ENCODE measurements around the gene VWA8.

Gene VWA8

GRCh38 chr13:41788552-41788951, 172.4 kb downstream of the VWA8 start:
- H3K4me3 ChIP-seq (ENCODE audit: low read depth, low read length), result no peak overlapping the region
- POLR2A ChIA-PET, result no interaction called here
- H3K27ac ChIP-seq (ENCODE audit: extremely low read depth, low read depth, low read length), result no peak overlapping the region
- H3K4me1 ChIP-seq (ENCODE audit: control insufficient read depth, insufficient read depth, low read length), result no peaks in the 10 kb centered on the region
- H3K9me3 ChIP-seq (ENCODE audit: control insufficient read depth, insufficient read depth, low read depth, low read length), result no peaks in the 10 kb centered on the region
- TF ChIP-seq BCL6B (tag by site-specific recombination; IDR thresholded peaks at IDR 0.05) (no peak), ZNF600 (tag by site-specific recombination; IDR thresholded peaks at IDR 0.05) (0 out of 2 replicates have a peak, but pooled peaks have one; percentile 18), SCRT2 (tag by site-specific recombination; IDR thresholded peaks at IDR 0.05) (no peak)
- no peaks in the 10 kb centered on the region for H3K36me3 ChIP-seq (ENCODE audit: control insufficient read depth in 2 of 2, insufficient read depth in 1 of 2, low read length in 2 of 2)
- CTCF ChIA-PET, result no interaction called here

GRCh38 chr13:41785402-41786172, 175.3 kb downstream of the VWA8 start:
- no peaks in the 10 kb centered on the region for H3K4me1 ChIP-seq (ENCODE audit: control insufficient read depth, insufficient read depth, low read length)
- ChIA-PET POLR2A (no interaction called here), CTCF (no interaction called here)
- H3K36me3 ChIP-seq (ENCODE audit: control insufficient read depth in 2 of 2, insufficient read depth in 1 of 2, low read length in 2 of 2), result no peaks in the 10 kb centered on the region
- no peak for TF ChIP-seq ZNF76 (tag by site-specific recombination; IDR thresholded peaks at IDR 0.05; ENCODE audit: borderline replicate concordance, low read depth)
- TF ChIP-seq HOXD13 (CRISPR knock-in tag; IDR thresholded peaks at IDR 0.05; ENCODE audit: borderline replicate concordance), result no peak
- no peak overlapping the region for H3K27ac ChIP-seq (ENCODE audit: extremely low read depth, low read depth, low read length)
- no peak overlapping the region for H3K4me3 ChIP-seq (ENCODE audit: low read depth, low read length)
- H3K9me3 ChIP-seq (ENCODE audit: control insufficient read depth, insufficient read depth, low read depth, low read length), result no peaks in the 10 kb centered on the region

- Histone ChIP-seq H3K36me3 (ENCODE audit: control insufficient read depth in 2 of 2, insufficient read depth in 1 of 2, low read length in 2 of 2) (no peaks in the 10 kb centered on the region), H3K27ac (ENCODE audit: extremely low read depth, low read depth, low read length) (no peak overlapping the region), H3K4me3 (ENCODE audit: low read depth, low read length) (no peak overlapping the region), H3K4me1 (ENCODE audit: control insufficient read depth, insufficient read depth, low read length) (no peaks in the 10 kb centered on the region), H3K9me3 (ENCODE audit: control insufficient read depth, insufficient read depth, low read depth, low read length) (no peaks in the 10 kb centered on the region)
- CTCF ChIA-PET, result no interaction called here
- TF ChIP-seq KLF8 (tag by site-specific recombination; IDR thresholded peaks at IDR 0.05) (no peak), FEZF1 (tag by site-specific recombination; IDR thresholded peaks at IDR 0.05) (no peak), ZNF518A (tag by site-specific recombination; conservative IDR thresholded peaks at IDR 0.05; ENCODE audit: low read depth) (no peak), HOXA7 (CRISPR knock-in tag; IDR thresholded peaks at IDR 0.05; ENCODE audit: borderline replicate concordance) (no peak), ZNF521 (tag by site-specific recombination; IDR thresholded peaks at IDR 0.05) (no peak), ZNF677 (tag by site-specific recombination; IDR thresholded peaks at IDR 0.05) (no peak)
- POLR2A ChIA-PET, result no interaction called here
These were observed 178.8 kb downstream of the VWA8 start for GRCh38 chr13:41782086-41782485.
